Measurements from ENCODE around the gene RPL29. TPM values are rescaled to one million over a fixed set of nuclear protein-coding genes. Genes with fewer than 3 reads are reported as not detected.

The RPL29 gene
- total RNA-seq, 1 donor from 2014 or later = 925 TPM

DNA sequence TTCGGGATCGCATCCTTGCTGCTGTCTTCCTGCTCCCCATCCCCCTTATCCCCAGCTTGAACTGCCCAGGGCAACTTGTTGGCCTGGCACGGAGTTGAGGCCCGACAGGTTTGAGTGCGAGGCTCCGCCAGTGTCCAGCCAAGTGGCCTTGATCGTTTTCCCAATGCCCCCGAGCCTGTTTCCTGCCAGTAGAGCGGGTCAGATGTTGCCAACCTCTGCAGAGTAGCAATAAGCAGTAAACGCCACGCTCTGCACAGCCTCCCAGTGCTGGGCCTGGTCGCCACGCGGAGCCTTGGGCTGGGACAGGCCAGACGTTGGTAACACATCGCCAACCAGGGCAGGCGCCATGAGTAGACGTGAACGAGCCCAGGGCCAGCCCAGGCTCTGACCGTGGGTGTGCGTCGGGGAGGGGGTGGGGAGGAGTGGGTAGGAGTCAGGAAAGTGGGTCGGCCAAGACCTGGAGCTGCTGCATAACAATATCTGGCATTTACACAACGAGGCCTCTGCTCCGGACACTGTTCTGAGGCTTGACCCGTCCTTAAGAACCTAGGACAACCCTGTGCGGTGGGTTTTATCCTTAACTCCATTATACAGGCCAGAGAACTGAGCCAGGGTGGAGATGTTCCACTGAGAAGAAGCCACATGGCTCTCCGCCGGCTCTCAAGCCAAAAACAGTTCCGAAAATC is 21.3 kb downstream of the RPL29 start:
- H3K4me1 Mint-ChIP-seq (ENCODE audit: unreplicated experiment) = peaks cover 22% of the 10 kb centered on the region
- TF ChIP-seq, protein P1, sequence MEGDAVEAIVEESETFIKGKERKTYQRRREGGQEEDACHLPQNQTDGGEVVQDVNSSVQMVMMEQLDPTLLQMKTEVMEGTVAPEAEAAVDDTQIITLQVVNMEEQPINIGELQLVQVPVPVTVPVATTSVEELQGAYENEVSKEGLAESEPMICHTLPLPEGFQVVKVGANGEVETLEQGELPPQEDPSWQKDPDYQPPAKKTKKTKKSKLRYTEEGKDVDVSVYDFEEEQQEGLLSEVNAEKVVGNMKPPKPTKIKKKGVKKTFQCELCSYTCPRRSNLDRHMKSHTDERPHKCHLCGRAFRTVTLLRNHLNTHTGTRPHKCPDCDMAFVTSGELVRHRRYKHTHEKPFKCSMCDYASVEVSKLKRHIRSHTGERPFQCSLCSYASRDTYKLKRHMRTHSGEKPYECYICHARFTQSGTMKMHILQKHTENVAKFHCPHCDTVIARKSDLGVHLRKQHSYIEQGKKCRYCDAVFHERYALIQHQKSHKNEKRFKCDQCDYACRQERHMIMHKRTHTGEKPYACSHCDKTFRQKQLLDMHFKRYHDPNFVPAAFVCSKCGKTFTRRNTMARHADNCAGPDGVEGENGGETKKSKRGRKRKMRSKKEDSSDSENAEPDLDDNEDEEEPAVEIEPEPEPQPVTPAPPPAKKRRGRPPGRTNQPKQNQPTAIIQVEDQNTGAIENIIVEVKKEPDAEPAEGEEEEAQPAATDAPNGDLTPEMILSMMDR (IDR thresholded peaks at IDR 0.05; ENCODE audit: unreplicated experiment) = peak; percentile 10
- H3K36me3 Mint-ChIP-seq (ENCODE audit: low read depth, unreplicated experiment) = no peaks in the 10 kb centered on the region
- DNase-seq (ENCODE audit: low spot score) = no peak
- H3K4me3 Mint-ChIP-seq (ENCODE audit: unreplicated experiment) = peak overlapping the region; percentile 73
- H3K27ac Mint-ChIP-seq (ENCODE audit: unreplicated experiment) = peak overlapping the region; percentile 24
- H3K27me3 Mint-ChIP-seq (ENCODE audit: unreplicated experiment) = peaks cover 6% of the 10 kb centered on the region
- H3K9me3 Mint-ChIP-seq (ENCODE audit: unreplicated experiment) = no peaks in the 10 kb centered on the region

DNA sequence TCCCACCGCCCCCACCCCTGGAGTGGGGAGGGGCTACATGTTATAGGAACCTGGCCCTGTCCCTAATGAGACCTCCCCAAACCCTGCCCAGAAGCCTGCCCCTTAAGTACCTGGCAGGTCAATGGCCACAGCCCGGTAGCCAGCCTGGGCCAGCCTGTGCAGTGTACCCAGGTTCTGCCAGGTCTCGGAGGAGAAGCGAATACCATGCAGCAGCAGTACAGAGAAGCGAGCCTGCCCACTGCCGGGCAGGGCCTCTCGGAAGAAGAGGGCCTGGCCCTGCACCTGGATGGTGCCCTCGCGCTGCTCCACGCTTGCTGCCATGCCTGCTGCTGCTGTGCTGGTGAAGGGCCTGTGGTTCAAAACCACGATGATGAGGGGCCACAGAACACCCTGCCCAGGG is 24.3 kb downstream of the RPL29 start:
- Mint-ChIP-seq H3K36me3 (ENCODE audit: low read depth, unreplicated experiment) (peaks cover 3% of the 10 kb centered on the region), H3K27me3 (ENCODE audit: unreplicated experiment) (peaks cover 9% of the 10 kb centered on the region), H3K9me3 (ENCODE audit: unreplicated experiment) (no peaks in the 10 kb centered on the region), H3K4me1 (ENCODE audit: unreplicated experiment) (peaks cover 23% of the 10 kb centered on the region), H3K4me3 (ENCODE audit: unreplicated experiment) (no peak overlapping the region), H3K27ac (ENCODE audit: unreplicated experiment) (no peak overlapping the region)
- DNase-seq (ENCODE audit: low spot score) = no peak
- TF ChIP-seq, protein P1 (IDR thresholded peaks at IDR 0.05; ENCODE audit: unreplicated experiment) = no peak

- Mint-ChIP-seq H3K36me3 (ENCODE audit: low read depth, unreplicated experiment) (peaks cover 3% of the 10 kb centered on the region), H3K9me3 (ENCODE audit: unreplicated experiment) (no peaks in the 10 kb centered on the region), H3K4me1 (ENCODE audit: unreplicated experiment) (peaks cover 25% of the 10 kb centered on the region), H3K27ac (ENCODE audit: unreplicated experiment) (no peak overlapping the region), H3K27me3 (ENCODE audit: unreplicated experiment) (peaks cover 11% of the 10 kb centered on the region), H3K4me3 (ENCODE audit: unreplicated experiment) (no peak overlapping the region)
- no peak for DNase-seq (ENCODE audit: low spot score)
- TF ChIP-seq, protein P1 (IDR thresholded peaks at IDR 0.05; ENCODE audit: unreplicated experiment) = no peak
These were observed 24.9 kb downstream of the RPL29 start for GRCh38 chr3:51970606-51971300.

GRCh38 chr3:51969841-51970240 is 25.9 kb downstream of the RPL29 start:
- Mint-ChIP-seq H3K36me3 (ENCODE audit: low read depth, unreplicated experiment) (peaks cover 3% of the 10 kb centered on the region), H3K4me1 (ENCODE audit: unreplicated experiment) (peaks cover 26% of the 10 kb centered on the region), H3K9me3 (ENCODE audit: unreplicated experiment) (no peaks in the 10 kb centered on the region), H3K4me3 (ENCODE audit: unreplicated experiment) (no peak overlapping the region), H3K27ac (ENCODE audit: unreplicated experiment) (no peak overlapping the region), H3K27me3 (ENCODE audit: unreplicated experiment) (peaks cover 15% of the 10 kb centered on the region)
- TF ChIP-seq, protein P1 (IDR thresholded peaks at IDR 0.05; ENCODE audit: unreplicated experiment) = no peak
- DNase-seq (ENCODE audit: low spot score) = no peak
